CD4-positive, alpha-beta T cell (primary cell): ENCODE measurements around the gene U2AF1L4. TPM values are rescaled to one million over a fixed set of nuclear protein-coding genes. Genes with fewer than 3 reads are reported as not detected.

Source experiments
- ATAC-seq: fragments of 200-7000 bp; cut with Tn5 transposase; one replicate; pipeline ENCODE4 v1.10.0; 2022; ENCODE audit warnings: mild to moderate bottlenecking; ENCODE audit not compliant: poor library complexity
- CTCF ChIA-PET: fragments of 350-600 bp; sonication (Branson Sonifier 250); formaldehyde crosslinking; loops from one replicate; lab custom pipeline; 2021; ENCODE audit warnings: antibody characterized with exemption, inconsistent platforms; lab: Charles Lee
- POLR2A ChIA-PET: fragments of 350-600 bp; sonication (Branson Sonifier 250); formaldehyde crosslinking; loops from one replicate; lab custom pipeline; 2021; ENCODE audit warnings: antibody characterized with exemption, inconsistent platforms; lab: Charles Lee
- DNase-seq, 14 experiments: peaks; one replicate each; pipeline ENCODE4 v3.0.0-alpha.2; 2013 to 2020; ENCODE audit warnings: mixed read lengths in 2 of 14
- H3K27ac ChIP-seq, 2 donors: one replicate each; pipeline versions ENCODE4 v1.5.1 to v1.7.0; 2013; ENCODE audit warnings: low read length in 2 of 2, low read depth in 1 of 2, mild to moderate bottlenecking in 1 of 2
- H3K27me3 ChIP-seq, 2 experiments: 1 replicate in 1 of 2; 2 replicates in 1 of 2; pipeline versions ENCODE4 v1.6.1 to v1.7.0; 2013; ENCODE audit warnings: low read length in 2 of 2, control low read depth in 1 of 2, mild to moderate bottlenecking in 1 of 2, moderate library complexity in 1 of 2; ENCODE audit not compliant: insufficient read depth in 2 of 2, control insufficient read depth in 1 of 2
- H3K36me3 ChIP-seq: one replicate; pipeline ENCODE4 v1.6.1; 2013; ENCODE audit warnings: low read length, control low read depth; ENCODE audit not compliant: insufficient read depth
- H3K4me1 ChIP-seq: one replicate; pipeline ENCODE4 v1.6.1; 2013; ENCODE audit warnings: low read length, control low read depth; ENCODE audit not compliant: insufficient read depth
- H3K4me3 ChIP-seq: one replicate; pipeline ENCODE4 v1.5.1; 2013; ENCODE audit warnings: mild to moderate bottlenecking, low read length, moderate library complexity
- H3K9me3 ChIP-seq, 2 experiments: 1 replicate in 1 of 2; 2 replicates in 1 of 2; pipeline versions ENCODE4 v1.6.1 to v1.7.0; 2013; ENCODE audit warnings: low read length in 2 of 2, mild to moderate bottlenecking in 2 of 2, control low read depth in 1 of 2, moderate library complexity in 1 of 2; ENCODE audit not compliant: control insufficient read depth in 1 of 2, insufficient read depth in 1 of 2
- H3K27ac Mint-ChIP-seq: one replicate; pipeline ENCODE4 v1.8.0; 2020; ENCODE audit warnings: mixed read lengths
- H3K27me3 Mint-ChIP-seq: one replicate; pipeline ENCODE4 v1.8.0; 2021; ENCODE audit warnings: mixed read lengths
- H3K36me3 Mint-ChIP-seq: one replicate; pipeline ENCODE4 v1.8.0; 2021; ENCODE audit warnings: low read depth, mixed read lengths
- H3K4me1 Mint-ChIP-seq: one replicate; pipeline ENCODE4 v1.8.0; 2021; ENCODE audit warnings: low read depth, mixed read lengths
- H3K4me3 Mint-ChIP-seq: one replicate; pipeline ENCODE4 v1.8.0; 2020; ENCODE audit warnings: mild to moderate bottlenecking, mixed read lengths
- H3K9me3 Mint-ChIP-seq: one replicate; pipeline ENCODE4 v1.8.0; 2020; ENCODE audit warnings: mixed read lengths
- intact Hi-C, 2 experiments: fragments of 100-400 bp; cut with DNase I in 1 of 2; cut with micrococcal nuclease in 1 of 2; formaldehyde crosslinking; loops; one replicate each; pipeline versions ENCODE4 v1.15.1 to v1.9.0; 2023 to 2025; cut with DNase I, micrococcal nuclease
- total RNA-seq, 174 experiments: library from RNA in 2 of 174; stranded (reverse) in 2 of 174; gene quantifications; one replicate each; pipeline ENCODE4 v1.2.3 and lab custom pipeline; 2021 to 2026
- TF ChIP-seq, protein P1 (sequence below): fragments of 200-600 bp; IDR thresholded peaks from one replicate; pipeline ENCODE4 v1.8.0; 2022; ENCODE audit warnings: antibody characterized with exemption, mild to moderate bottlenecking

The U2AF1L4 gene
- total RNA-seq, 2 experiments from 2014 or later = 74.6 to 85.8 TPM

DNA sequence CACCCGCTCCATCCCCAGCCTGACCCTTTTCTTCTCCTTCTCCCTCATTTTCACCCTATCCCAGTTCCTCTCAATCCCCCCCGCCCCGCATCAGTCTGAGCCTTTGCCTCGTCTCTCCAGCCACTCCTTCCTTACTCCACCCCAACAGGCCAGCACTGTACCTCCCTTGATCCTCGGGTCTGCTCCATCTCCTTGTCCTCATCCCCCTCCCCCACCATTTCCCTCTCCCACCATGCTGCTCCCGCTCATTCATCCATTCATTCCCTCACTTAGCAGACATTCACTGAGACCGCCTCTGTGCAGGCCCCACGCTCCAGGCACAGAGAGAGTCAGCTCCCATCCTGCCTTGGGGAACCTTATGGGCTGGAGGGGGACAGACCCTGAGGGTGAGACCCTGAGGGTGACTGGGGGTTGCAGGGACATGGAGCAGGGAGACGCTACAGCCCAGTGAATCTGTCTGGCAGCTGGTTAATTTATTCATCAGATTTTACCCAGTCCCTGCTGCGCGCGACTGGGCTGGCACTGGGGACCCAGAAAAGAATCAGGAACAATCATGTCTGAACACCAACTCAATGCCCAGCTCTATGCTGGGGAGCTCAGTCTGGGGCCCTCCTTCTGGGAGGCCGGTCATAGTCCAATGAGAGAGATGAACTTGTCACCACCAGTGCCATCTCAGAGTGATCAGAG, 31.0 kb upstream of the U2AF1L4 start:
- Mint-ChIP-seq H3K4me3 (peak overlapping the region; percentile 78), H3K27ac (no peak overlapping the region), H3K9me3 (no peaks in the 10 kb centered on the region), H3K4me1 (peaks cover 24% of the 10 kb centered on the region), H3K36me3 (peaks cover 6% of the 10 kb centered on the region), H3K27me3 (no peaks in the 10 kb centered on the region)
- ATAC-seq = no peak
- no peaks in the 10 kb centered on the region for H3K9me3 ChIP-seq
- no peaks in the 10 kb centered on the region for H3K27me3 ChIP-seq
- H3K4me3 ChIP-seq = peak overlapping the region; percentile 69
- ChIA-PET POLR2A (interaction anchor here (1.3 kb wide), 1 partner anchor 31 kb away, joined by 4 read pairs; the partner anchor contains the start of gene U2AF1L4), CTCF (no interaction called here)
- peaks cover 21% of the 10 kb centered on the region for H3K4me1 ChIP-seq
- DNase-seq = peak in 1 of 14 experiments; percentile 39
- peaks cover 4% of the 10 kb centered on the region for H3K36me3 ChIP-seq
- intact Hi-C loops = loop anchor here in 1 of 2 experiments (5.0 to 10.0 kb wide), 2 partner anchors 159 to 281 kb away; partner anchors contain the start of gene LRFN3
- H3K27ac ChIP-seq = no peak overlapping the region
- TF ChIP-seq, protein P1, sequence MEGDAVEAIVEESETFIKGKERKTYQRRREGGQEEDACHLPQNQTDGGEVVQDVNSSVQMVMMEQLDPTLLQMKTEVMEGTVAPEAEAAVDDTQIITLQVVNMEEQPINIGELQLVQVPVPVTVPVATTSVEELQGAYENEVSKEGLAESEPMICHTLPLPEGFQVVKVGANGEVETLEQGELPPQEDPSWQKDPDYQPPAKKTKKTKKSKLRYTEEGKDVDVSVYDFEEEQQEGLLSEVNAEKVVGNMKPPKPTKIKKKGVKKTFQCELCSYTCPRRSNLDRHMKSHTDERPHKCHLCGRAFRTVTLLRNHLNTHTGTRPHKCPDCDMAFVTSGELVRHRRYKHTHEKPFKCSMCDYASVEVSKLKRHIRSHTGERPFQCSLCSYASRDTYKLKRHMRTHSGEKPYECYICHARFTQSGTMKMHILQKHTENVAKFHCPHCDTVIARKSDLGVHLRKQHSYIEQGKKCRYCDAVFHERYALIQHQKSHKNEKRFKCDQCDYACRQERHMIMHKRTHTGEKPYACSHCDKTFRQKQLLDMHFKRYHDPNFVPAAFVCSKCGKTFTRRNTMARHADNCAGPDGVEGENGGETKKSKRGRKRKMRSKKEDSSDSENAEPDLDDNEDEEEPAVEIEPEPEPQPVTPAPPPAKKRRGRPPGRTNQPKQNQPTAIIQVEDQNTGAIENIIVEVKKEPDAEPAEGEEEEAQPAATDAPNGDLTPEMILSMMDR = no peak

DNA sequence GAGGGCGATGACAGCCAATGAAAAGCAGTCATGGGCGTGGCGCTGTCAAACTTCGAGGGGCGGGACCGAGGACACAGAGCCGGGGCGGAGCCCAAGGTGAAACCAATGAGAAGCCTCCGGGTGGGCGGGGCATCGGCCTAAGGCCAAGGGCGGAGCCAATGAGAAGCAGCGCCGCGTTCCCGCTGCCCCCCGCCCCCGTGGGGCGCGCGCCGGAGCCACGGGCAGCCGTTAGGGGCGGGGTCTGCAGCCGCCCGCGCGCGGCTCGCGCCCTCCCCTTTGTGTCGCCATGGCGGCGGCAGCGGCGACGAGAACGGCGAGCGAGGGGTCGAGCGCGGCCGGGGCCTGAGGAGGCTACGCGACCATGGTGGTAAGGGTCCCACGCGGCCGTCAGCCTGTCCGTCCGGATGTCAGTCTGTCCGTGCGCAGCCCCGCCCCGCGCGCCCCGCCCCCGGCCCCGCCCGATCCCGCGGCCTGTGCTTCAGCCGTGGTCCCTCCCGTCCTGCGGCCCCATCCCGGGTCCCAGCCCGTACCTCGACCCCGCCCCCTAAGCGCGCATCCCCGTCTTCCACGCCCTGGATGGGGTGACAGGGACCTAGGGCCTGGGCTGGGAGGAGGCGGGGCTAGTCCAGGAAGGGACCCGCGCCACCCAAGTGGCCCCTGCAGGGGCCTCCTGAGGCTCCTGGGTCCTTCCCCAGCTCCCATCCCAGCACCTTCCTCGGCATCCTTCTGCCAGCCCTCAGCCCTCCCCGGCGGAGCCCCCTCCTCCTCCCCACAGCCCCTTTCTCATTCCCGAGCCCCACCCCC, 30.3 kb upstream of the U2AF1L4 start, which contains the start of gene ARHGAP33:
ARHGAP33 (plus strand) TSS at position 267 of the 804 bp plus-strand sequence; CDS start at position 362, 95 bp downstream.
- Mint-ChIP-seq H3K4me3 (peak within 1 kb of the TSS; percentile 90), H3K36me3 (peaks cover 3% of the 10 kb centered on the region), H3K9me3 (no peaks in the 10 kb centered on the region), H3K27ac (no peak within 1 kb of the TSS), H3K27me3 (no peaks in the 10 kb centered on the region), H3K4me1 (peaks cover 24% of the 10 kb centered on the region)
- Histone ChIP-seq H3K9me3 (no peaks in the 10 kb centered on the region), H3K36me3 (peaks cover 4% of the 10 kb centered on the region), H3K4me1 (peaks cover 21% of the 10 kb centered on the region), H3K4me3 (peak within 1 kb of the TSS; percentile 69), H3K27ac (no peak within 1 kb of the TSS), H3K27me3 (no peaks in the 10 kb centered on the region)
- peak; percentile 96 to 100 (median 98) for DNase-seq
- ChIA-PET CTCF (no interaction called here), POLR2A (interaction anchor here (1.3 kb wide), 1 partner anchor 31 kb away, joined by 4 read pairs; the partner anchor contains the start of gene U2AF1L4)
- peak; percentile 98 for ATAC-seq
- TF ChIP-seq, protein P1 = no peak
- intact Hi-C loops = loop anchor here (2.0 to 10.0 kb wide), 3 partner anchors 17 to 282 kb away; partner anchors contain the start of genes PROSER3 (in 2 of the 2) and LRFN3 (in 1 of the 2)

GRCh38 chr19:35775046-35775297, 29.8 kb upstream of the U2AF1L4 start:
- H3K27ac Mint-ChIP-seq = no peak overlapping the region
- no peak overlapping the region for H3K27ac ChIP-seq
- H3K9me3 Mint-ChIP-seq = no peaks in the 10 kb centered on the region

More at GRCh38 chr19:35775046-35775297, 29.8 kb upstream of the U2AF1L4 start:
- Mint-ChIP-seq H3K36me3 (peaks cover 3% of the 10 kb centered on the region), H3K4me1 (peaks cover 24% of the 10 kb centered on the region), H3K27me3 (no peaks in the 10 kb centered on the region), H3K4me3 (peak overlapping the region; percentile 90)
- intact Hi-C loops = loop anchor here (2.0 to 10.0 kb wide), 3 partner anchors 16 to 282 kb away; partner anchors contain the start of genes PROSER3 (in 2 of the 2) and LRFN3 (in 1 of the 2)
- H3K27me3 ChIP-seq = no peaks in the 10 kb centered on the region
- H3K4me1 ChIP-seq = peaks cover 21% of the 10 kb centered on the region
- DNase-seq (no peak), ATAC-seq (no peak)
- peaks cover 4% of the 10 kb centered on the region for H3K36me3 ChIP-seq
- ChIA-PET CTCF (no interaction called here), POLR2A (no interaction called here)
- TF ChIP-seq, protein P1 = no peak
- H3K4me3 ChIP-seq = peak overlapping the region; percentile 69
- no peaks in the 10 kb centered on the region for H3K9me3 ChIP-seq
